ENCODE measurements around the gene COMP.
A peak's percentile ranks its signal among the peaks of the same experiment; 100 is the strongest.

Gene COMP

GRCh38 chr19:18790566-18791314 lies at the start of gene COMP:
Gene COMP, minus strand, starts transcription at chr19:18791305. Its CDS starts 36 bp downstream, at chr19:18791269.
- Histone ChIP-seq H3K27me3 (peaks cover 99 to 100% (median 100%) of the 10 kb centered on the region in 11 experiments), H3K4me3 (peak within 1 kb of the TSS in 8 of 10 experiments; percentile 7 to 67 (median 44); a peak in 12 of 20 replicates), H3K9ac (no peak within 1 kb of the TSS), H4K20me1 (peaks cover 0 to 74% (median 35%) of the 10 kb centered on the region in 11 experiments; a peak in 19 of 22 replicates), H3K27ac (no peak within 1 kb of the TSS), H3K36me3 (no peaks in the 10 kb centered on the region), H3K4me2 (peak within 1 kb of the TSS; percentile 64 to 93 (median 86); a peak in 19 of 22 replicates), H3K9me3 (replicated peaks in 1 of 11) (peaks cover 0 to 13% (median 3%) of the 10 kb centered on the region in 11 experiments; a peak in 7 of 22 replicates), H3K4me1 (peaks cover 19 to 34% (median 28%) of the 10 kb centered on the region in 10 experiments)
- TF ChIP-seq Cebpa-rat (IDR thresholded peaks at IDR 0.05): no peak

GRCh38 chr19:18840288-18841267 lies 49.5 kb upstream of the COMP start:
- peaks cover 28 to 77% (median 59%) of the 10 kb centered on the region in 11 experiments for H3K36me3 ChIP-seq
- H3K4me1 ChIP-seq: peaks cover 93 to 100% (median 99%) of the 10 kb centered on the region in 10 experiments
- peak overlapping the region in 10 of 11 experiments; percentile 33 to 99 (median 52); a peak in 14 of 22 replicates for H3K4me2 ChIP-seq
- no peaks in the 10 kb centered on the region for H3K9me3 ChIP-seq (replicated peaks in 1 of 11)
- TF ChIP-seq Cebpa-rat (IDR thresholded peaks at IDR 0.05): no peak
- H3K27me3 ChIP-seq: no peaks in the 10 kb centered on the region
- peak overlapping the region in 3 of 11 experiments; percentile 9 to 37 (median 12); a peak in 4 of 22 replicates for H3K27ac ChIP-seq
- peaks cover 100% of the 10 kb centered on the region in 11 experiments for H4K20me1 ChIP-seq
- no peak overlapping the region for H3K4me3 ChIP-seq
- H3K9ac ChIP-seq: peak overlapping the region in 9 of 11 experiments; percentile 8 to 60 (median 43); a peak in 12 of 22 replicates

- no peak for TF ChIP-seq Cebpa-rat (IDR thresholded peaks at IDR 0.05)
- H3K4me1 ChIP-seq: peaks cover 93 to 100% (median 99%) of the 10 kb centered on the region in 10 experiments
- H3K4me2 ChIP-seq: peak overlapping the region; percentile 6 to 99 (median 52); a peak in 15 of 22 replicates
- peaks cover 100% of the 10 kb centered on the region in 11 experiments for H4K20me1 ChIP-seq
- peaks cover 36 to 77% (median 62%) of the 10 kb centered on the region in 11 experiments for H3K36me3 ChIP-seq
- H3K27me3 ChIP-seq: no peaks in the 10 kb centered on the region
- H3K4me3 ChIP-seq: no peak overlapping the region
- peak overlapping the region in 10 of 11 experiments; percentile 8 to 60 (median 36); a peak in 12 of 22 replicates for H3K9ac ChIP-seq
- no peaks in the 10 kb centered on the region for H3K9me3 ChIP-seq (replicated peaks in 1 of 11)
- peak overlapping the region in 3 of 11 experiments; percentile 9 to 37 (median 18); a peak in 3 of 22 replicates for H3K27ac ChIP-seq
Measured at GRCh38 chr19:18839465-18840287, 48.6 kb upstream of the COMP start.

- no peak overlapping the region for H3K27ac ChIP-seq
- peaks cover 59 to 65% (median 62%) of the 10 kb centered on the region in 10 experiments for H3K4me1 ChIP-seq
- peaks cover 39 to 62% (median 61%) of the 10 kb centered on the region in 11 experiments for H3K36me3 ChIP-seq
- peaks cover 75 to 78% (median 78%) of the 10 kb centered on the region in 11 experiments for H4K20me1 ChIP-seq
- no peak for TF ChIP-seq Cebpa-rat (IDR thresholded peaks at IDR 0.05)
- peak overlapping the region; percentile 92 to 99 (median 99); a peak in 19 of 22 replicates for H3K9ac ChIP-seq
- peak overlapping the region; percentile 87 to 100 (median 97); a peak in 14 of 20 replicates for H3K4me3 ChIP-seq
- peak overlapping the region; percentile 98 to 100 (median 99) for H3K4me2 ChIP-seq
- H3K27me3 ChIP-seq: no peaks in the 10 kb centered on the region
- H3K9me3 ChIP-seq (replicated peaks in 1 of 11): no peaks in the 10 kb centered on the region
Measured at GRCh38 chr19:18834644-18834984, 43.5 kb upstream of the COMP start.

- H3K4me1 ChIP-seq: peaks cover 53 to 59% (median 56%) of the 10 kb centered on the region in 10 experiments
- peak overlapping the region; percentile 98 to 100 (median 99) for H3K4me2 ChIP-seq
- H3K27ac ChIP-seq: 0 out of 22 replicates have a peak overlapping the region, but pooled peaks of 3 of the 11 experiments have one; percentile 3 to 11 (median 6)
- H3K36me3 ChIP-seq: peaks cover 34 to 56% (median 55%) of the 10 kb centered on the region in 11 experiments
- no peaks in the 10 kb centered on the region for H3K9me3 ChIP-seq (replicated peaks in 1 of 11)
- no peaks in the 10 kb centered on the region for H3K27me3 ChIP-seq
- peaks cover 70 to 72% (median 72%) of the 10 kb centered on the region in 11 experiments for H4K20me1 ChIP-seq
- peak overlapping the region; percentile 92 to 99 (median 99) for H3K9ac ChIP-seq
- H3K4me3 ChIP-seq: peak overlapping the region; percentile 87 to 100 (median 97)
- TF ChIP-seq Cebpa-rat (IDR thresholded peaks at IDR 0.05): no peak
Measured at GRCh38 chr19:18833849-18834643, 42.9 kb upstream of the COMP start.

- TF ChIP-seq Cebpa-rat (IDR thresholded peaks at IDR 0.05): no peak
- peaks cover 28 to 47% (median 46%) of the 10 kb centered on the region in 11 experiments; a peak in 21 of 22 replicates for H3K36me3 ChIP-seq
- H3K4me3 ChIP-seq: peak overlapping the region; percentile 87 to 100 (median 97)
- H4K20me1 ChIP-seq: peaks cover 60 to 63% (median 63%) of the 10 kb centered on the region in 11 experiments
- no peaks in the 10 kb centered on the region for H3K9me3 ChIP-seq (replicated peaks in 1 of 11)
- no peaks in the 10 kb centered on the region for H3K27me3 ChIP-seq
- H3K4me2 ChIP-seq: peak overlapping the region; percentile 98 to 100 (median 99)
- peak overlapping the region; percentile 92 to 99 (median 99) for H3K9ac ChIP-seq
- peaks cover 44 to 50% (median 47%) of the 10 kb centered on the region in 10 experiments for H3K4me1 ChIP-seq
- peak overlapping the region; percentile 91 to 98 (median 96); a peak in 21 of 22 replicates for H3K27ac ChIP-seq
Measured at GRCh38 chr19:18833141-18833476, 42.0 kb upstream of the COMP start.
